Measurements from ENCODE around the gene NT5C1A.
A peak's percentile ranks its signal among the peaks of the same experiment; 100 is the strongest.

Gene NT5C1A

DNA sequence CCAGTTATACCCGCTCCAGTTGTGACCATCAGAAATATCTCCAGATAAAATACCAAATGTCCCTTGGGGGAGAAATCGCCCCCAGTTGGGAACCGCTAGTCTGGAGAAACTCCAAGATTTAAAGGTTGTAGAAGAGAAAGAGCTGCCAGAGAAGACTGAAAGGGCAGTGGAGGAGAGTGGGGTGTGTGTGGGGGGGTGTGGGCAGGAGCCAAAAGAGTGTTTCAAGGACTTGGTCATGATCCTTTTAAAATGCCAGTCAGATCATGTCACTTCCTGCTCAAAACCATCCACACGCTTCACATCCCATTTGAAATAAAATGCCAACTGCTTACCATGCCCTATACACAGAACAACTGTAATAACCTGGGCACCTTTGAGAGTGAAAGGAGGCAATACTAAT, 29.1 kb downstream of the NT5C1A start:
- TF ChIP-seq, protein P1, sequence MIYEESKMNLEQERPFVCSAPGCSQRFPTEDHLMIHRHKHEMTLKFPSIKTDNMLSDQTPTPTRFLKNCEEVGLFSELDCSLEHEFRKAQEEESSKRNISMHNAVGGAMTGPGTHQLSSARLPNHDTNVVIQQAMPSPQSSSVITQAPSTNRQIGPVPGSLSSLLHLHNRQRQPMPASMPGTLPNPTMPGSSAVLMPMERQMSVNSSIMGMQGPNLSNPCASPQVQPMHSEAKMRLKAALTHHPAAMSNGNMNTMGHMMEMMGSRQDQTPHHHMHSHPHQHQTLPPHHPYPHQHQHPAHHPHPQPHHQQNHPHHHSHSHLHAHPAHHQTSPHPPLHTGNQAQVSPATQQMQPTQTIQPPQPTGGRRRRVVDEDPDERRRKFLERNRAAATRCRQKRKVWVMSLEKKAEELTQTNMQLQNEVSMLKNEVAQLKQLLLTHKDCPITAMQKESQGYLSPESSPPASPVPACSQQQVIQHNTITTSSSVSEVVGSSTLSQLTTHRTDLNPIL (CRISPR knock-in tag; IDR thresholded peaks at IDR 0.05; ENCODE audit: low read depth) = no peak
- 0 out of 2 replicates have a peak, but pooled peaks have one; percentile 20 for TF ChIP-seq ISL1 (CRISPR knock-in tag; IDR thresholded peaks at IDR 0.05)
- TF ChIP-seq, protein P2, sequence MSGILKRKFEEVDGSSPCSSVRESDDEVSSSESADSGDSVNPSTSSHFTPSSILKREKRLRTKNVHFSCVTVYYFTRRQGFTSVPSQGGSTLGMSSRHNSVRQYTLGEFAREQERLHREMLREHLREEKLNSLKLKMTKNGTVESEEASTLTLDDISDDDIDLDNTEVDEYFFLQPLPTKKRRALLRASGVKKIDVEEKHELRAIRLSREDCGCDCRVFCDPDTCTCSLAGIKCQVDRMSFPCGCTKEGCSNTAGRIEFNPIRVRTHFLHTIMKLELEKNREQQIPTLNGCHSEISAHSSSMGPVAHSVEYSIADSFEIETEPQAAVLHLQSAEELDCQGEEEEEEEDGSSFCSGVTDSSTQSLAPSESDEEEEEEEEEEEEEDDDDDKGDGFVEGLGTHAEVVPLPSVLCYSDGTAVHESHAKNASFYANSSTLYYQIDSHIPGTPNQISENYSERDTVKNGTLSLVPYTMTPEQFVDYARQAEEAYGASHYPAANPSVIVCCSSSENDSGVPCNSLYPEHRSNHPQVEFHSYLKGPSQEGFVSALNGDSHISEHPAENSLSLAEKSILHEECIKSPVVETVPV (CRISPR knock-in tag; IDR thresholded peaks at IDR 0.05) = no peak
- TF ChIP-seq, protein P3, sequence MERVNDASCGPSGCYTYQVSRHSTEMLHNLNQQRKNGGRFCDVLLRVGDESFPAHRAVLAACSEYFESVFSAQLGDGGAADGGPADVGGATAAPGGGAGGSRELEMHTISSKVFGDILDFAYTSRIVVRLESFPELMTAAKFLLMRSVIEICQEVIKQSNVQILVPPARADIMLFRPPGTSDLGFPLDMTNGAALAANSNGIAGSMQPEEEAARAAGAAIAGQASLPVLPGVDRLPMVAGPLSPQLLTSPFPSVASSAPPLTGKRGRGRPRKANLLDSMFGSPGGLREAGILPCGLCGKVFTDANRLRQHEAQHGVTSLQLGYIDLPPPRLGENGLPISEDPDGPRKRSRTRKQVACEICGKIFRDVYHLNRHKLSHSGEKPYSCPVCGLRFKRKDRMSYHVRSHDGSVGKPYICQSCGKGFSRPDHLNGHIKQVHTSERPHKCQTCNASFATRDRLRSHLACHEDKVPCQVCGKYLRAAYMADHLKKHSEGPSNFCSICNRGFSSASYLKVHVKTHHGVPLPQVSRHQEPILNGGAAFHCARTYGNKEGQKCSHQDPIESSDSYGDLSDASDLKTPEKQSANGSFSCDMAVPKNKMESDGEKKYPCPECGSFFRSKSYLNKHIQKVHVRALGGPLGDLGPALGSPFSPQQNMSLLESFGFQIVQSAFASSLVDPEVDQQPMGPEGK (CRISPR knock-in tag; IDR thresholded peaks at IDR 0.05; ENCODE audit: borderline replicate concordance) = no peak
- peak; percentile 53 for ATAC-seq

DNA sequence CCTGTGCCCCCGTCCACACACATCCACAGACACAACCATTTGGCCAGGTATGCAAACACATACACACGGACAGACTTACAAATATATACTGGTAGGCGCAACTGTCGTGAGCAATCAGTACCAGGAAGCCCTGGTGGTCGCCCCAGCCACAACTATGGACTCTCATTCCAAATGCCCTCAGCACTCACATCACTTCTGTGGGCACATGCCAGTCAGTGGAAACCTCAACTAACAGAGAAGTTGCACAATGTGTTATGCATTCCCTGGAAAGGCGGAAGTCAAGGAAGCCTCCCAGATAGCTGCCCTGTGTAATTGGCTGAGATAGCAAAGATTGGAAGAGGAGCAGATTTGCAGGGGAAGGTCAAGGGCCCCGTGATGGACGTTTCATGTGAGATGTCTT, 31.0 kb downstream of the NT5C1A start:
- TF ChIP-seq, protein P4, sequence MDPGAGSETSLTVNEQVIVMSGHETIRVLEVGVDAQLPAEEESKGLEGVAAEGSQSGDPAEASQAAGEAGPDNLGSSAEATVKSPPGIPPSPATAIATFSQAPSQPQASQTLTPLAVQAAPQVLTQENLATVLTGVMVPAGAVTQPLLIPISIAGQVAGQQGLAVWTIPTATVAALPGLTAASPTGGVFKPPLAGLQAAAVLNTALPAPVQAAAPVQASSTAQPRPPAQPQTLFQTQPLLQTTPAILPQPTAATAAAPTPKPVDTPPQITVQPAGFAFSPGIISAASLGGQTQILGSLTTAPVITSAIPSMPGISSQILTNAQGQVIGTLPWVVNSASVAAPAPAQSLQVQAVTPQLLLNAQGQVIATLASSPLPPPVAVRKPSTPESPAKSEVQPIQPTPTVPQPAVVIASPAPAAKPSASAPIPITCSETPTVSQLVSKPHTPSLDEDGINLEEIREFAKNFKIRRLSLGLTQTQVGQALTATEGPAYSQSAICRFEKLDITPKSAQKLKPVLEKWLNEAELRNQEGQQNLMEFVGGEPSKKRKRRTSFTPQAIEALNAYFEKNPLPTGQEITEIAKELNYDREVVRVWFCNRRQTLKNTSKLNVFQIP (CRISPR knock-in tag; IDR thresholded peaks at IDR 0.05; ENCODE audit: borderline replicate concordance, low read depth) = no peak
- TF ChIP-seq RARB (CRISPR knock-in tag; IDR thresholded peaks at IDR 0.05) (no peak), OSR1 (CRISPR knock-in tag; IDR thresholded peaks at IDR 0.05) (no peak), ARNTL (CRISPR knock-in tag; IDR thresholded peaks at IDR 0.05; ENCODE audit: borderline replicate concordance, low read depth) (no peak), ISL1 (CRISPR knock-in tag; IDR thresholded peaks at IDR 0.05) (no peak), TCF4 (CRISPR knock-in tag; IDR thresholded peaks at IDR 0.05; ENCODE audit: borderline replicate concordance) (no peak), GLIS3 (CRISPR knock-in tag; IDR thresholded peaks at IDR 0.05) (no peak)
- TF ChIP-seq, protein P2 (CRISPR knock-in tag; IDR thresholded peaks at IDR 0.05) = no peak
- no peak for ATAC-seq

DNA sequence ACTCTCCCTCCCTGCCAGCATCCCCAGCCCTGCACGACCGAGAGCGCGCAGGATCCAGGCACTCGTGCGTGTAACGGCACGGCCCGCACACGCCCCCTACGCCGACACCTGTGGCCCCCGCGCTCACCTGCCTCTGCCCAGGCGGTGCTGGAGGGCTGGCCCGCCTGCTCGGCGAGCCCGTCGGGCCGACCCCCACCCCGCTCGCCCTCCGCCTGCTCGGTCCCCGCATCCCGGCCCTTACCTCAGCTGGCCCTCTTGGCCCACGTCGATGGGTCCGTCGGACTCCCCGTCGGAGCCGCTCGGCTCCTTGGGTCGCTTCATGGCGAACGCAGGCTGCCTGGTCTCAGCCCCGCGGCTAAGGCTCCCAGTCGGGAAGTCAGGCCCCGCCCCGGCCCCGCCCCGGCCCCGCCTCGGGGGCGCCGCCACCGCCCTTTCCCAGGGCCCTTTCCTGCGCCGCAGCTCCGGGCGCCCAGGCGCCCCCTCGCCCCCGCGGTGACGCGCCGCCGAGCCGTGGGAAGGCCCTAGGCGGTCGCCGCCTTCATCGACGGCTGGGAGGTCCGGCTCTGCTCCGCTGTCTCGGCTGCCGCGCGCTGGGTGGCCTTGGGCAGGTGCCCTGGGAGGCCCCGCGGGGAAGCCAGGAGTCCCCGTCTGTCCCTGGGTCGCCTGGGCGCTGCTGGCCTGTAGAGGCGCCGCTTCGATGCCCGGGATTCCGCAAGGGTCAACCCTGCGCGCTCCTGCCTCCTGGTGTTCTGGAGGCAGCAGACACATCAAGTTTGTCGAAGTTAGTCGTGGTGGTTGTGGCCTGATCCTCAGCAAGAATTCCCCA, 32.4 kb downstream of the NT5C1A start, which contains the start of gene HEYL:
Gene HEYL, minus strand, starts transcription at position 339 of the 826 bp plus-strand sequence. Its CDS starts 18 bp downstream, at position 321.
- no peak for ATAC-seq
- TF ChIP-seq ZFP3 (CRISPR knock-in tag; IDR thresholded peaks at IDR 0.05) (no peak), PPARA (CRISPR knock-in tag; IDR thresholded peaks at IDR 0.05; ENCODE audit: borderline replicate concordance) (no peak), ZFP30 (CRISPR knock-in tag; IDR thresholded peaks at IDR 0.05) (no peak), OSR1 (CRISPR knock-in tag; IDR thresholded peaks at IDR 0.05) (no peak), CSDC2 (CRISPR knock-in tag; IDR thresholded peaks at IDR 0.05) (no peak), ZNF565 (CRISPR knock-in tag; conservative IDR thresholded peaks at IDR 0.05; ENCODE audit: low read depth) (no peak), ARNTL (CRISPR knock-in tag; IDR thresholded peaks at IDR 0.05; ENCODE audit: borderline replicate concordance, low read depth) (no peak), TCF4 (CRISPR knock-in tag; IDR thresholded peaks at IDR 0.05; ENCODE audit: borderline replicate concordance) (no peak), TOX (CRISPR knock-in tag; IDR thresholded peaks at IDR 0.05; ENCODE audit: borderline replicate concordance) (no peak), ZNF8 (CRISPR knock-in tag; IDR thresholded peaks at IDR 0.05) (no peak), BACH2 (CRISPR knock-in tag; IDR thresholded peaks at IDR 0.05; ENCODE audit: borderline replicate concordance) (no peak)
- TF ChIP-seq, protein P2 (CRISPR knock-in tag; IDR thresholded peaks at IDR 0.05) = no peak
- TF ChIP-seq, protein P5, sequence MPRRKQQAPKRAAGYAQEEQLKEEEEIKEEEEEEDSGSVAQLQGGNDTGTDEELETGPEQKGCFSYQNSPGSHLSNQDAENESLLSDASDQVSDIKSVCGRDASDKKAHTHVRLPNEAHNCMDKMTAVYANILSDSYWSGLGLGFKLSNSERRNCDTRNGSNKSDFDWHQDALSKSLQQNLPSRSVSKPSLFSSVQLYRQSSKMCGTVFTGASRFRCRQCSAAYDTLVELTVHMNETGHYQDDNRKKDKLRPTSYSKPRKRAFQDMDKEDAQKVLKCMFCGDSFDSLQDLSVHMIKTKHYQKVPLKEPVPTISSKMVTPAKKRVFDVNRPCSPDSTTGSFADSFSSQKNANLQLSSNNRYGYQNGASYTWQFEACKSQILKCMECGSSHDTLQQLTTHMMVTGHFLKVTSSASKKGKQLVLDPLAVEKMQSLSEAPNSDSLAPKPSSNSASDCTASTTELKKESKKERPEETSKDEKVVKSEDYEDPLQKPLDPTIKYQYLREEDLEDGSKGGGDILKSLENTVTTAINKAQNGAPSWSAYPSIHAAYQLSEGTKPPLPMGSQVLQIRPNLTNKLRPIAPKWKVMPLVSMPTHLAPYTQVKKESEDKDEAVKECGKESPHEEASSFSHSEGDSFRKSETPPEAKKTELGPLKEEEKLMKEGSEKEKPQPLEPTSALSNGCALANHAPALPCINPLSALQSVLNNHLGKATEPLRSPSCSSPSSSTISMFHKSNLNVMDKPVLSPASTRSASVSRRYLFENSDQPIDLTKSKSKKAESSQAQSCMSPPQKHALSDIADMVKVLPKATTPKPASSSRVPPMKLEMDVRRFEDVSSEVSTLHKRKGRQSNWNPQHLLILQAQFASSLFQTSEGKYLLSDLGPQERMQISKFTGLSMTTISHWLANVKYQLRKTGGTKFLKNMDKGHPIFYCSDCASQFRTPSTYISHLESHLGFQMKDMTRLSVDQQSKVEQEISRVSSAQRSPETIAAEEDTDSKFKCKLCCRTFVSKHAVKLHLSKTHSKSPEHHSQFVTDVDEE (CRISPR knock-in tag; IDR thresholded peaks at IDR 0.05) = no peak
- TF ChIP-seq, protein P1 (CRISPR knock-in tag; IDR thresholded peaks at IDR 0.05; ENCODE audit: low read depth) = no peak
- TF ChIP-seq, protein P3 (CRISPR knock-in tag; IDR thresholded peaks at IDR 0.05; ENCODE audit: borderline replicate concordance) = no peak
